ENCODE measurements around the gene ZNF99. TPM values are rescaled to one million over a fixed set of nuclear protein-coding genes. Genes with fewer than 3 reads are reported as not detected.
"Not testable (repeated sequence)": the region's sequence is repeated elsewhere in the genome, so short reads cannot be mapped to it uniquely, and the experiment has no call there.

Gene ZNF99
- total and polyA plus RNA-seq, 7 experiments from 2014 or later = not detected

DNA sequence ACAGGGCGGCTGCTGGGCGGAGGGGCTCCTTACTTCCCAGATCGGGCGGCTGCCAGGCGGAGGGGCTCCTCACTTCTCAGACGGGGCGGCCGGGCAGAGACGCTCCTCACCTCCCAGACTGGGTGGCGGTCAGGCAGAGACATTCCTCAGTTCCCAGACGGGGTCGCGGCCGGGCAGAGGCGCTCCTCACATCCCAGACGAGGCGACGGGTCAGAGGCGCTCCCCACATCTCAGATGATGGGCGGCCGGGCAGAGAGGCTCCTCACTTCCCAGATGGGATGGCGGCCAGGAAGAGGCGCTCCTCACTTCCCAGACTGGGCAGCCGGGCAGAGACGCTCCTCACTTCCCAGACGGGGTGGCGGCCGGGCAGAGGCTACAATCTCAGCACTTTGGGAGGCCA lies 80.9 kb downstream of the ZNF99 start:
- DNase-seq; intact Hi-C loops (cut with micrococcal nuclease); H3K9me3 ChIP-seq (ENCODE audit: control insufficient read depth in 2 of 3, low read length in 3 of 3); H3K27ac Mint-ChIP-seq; H3K27me3 ChIP-seq (ENCODE audit: control insufficient read depth in 2 of 2, insufficient read depth in 2 of 2, low read length in 2 of 2); ATAC-seq; H3K4me3 ChIP-seq (ENCODE audit: low read length); CTCF ChIA-PET; POLR2A ChIA-PET; H3K27me3 Mint-ChIP-seq; H3K27ac ChIP-seq (ENCODE audit: low read depth, low read length); H3K4me1 ChIP-seq (ENCODE audit: control insufficient read depth in 2 of 2, insufficient read depth in 2 of 2, low read length in 2 of 2); H3K4me1 Mint-ChIP-seq; H3K36me3 Mint-ChIP-seq; H3K36me3 ChIP-seq (ENCODE audit: control insufficient read depth in 2 of 3, insufficient read depth in 3 of 3, low read length in 3 of 3); H3K4me3 Mint-ChIP-seq: not testable (repeated sequence)
- peaks cover 0 to 67% (median 22%) of the 10 kb centered on the region in 11 donors for H3K9me3 Mint-ChIP-seq

DNA sequence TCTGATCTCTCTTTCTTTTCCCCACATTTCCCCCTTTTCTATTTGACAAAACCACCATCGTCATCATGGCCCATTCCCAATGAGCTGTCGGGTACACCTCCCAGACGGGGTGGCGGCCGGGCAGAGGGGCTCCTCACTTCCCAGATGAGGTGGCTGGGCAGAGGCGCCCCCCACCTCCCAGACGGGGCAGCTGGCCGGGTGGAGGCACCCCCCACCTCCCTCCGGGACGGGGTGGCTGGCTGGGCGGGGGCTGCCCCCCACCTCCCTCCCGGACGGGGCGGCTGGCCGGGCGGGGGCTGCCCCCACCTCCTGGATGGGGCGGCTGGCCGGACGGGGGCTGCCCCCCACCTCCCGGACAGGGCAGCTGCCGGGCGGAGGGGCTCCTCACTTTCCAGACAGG lies 81.3 kb downstream of the ZNF99 start:
- H3K9me3 ChIP-seq (ENCODE audit: control insufficient read depth in 2 of 3, low read length in 3 of 3); DNase-seq: not testable (repeated sequence)
- peaks cover 0 to 70% (median 24%) of the 10 kb centered on the region in 11 donors for H3K9me3 Mint-ChIP-seq

More for the DNA sequence above, 81.3 kb downstream of the ZNF99 start:
- H3K4me3 Mint-ChIP-seq; H3K36me3 ChIP-seq (ENCODE audit: control insufficient read depth in 2 of 3, insufficient read depth in 3 of 3, low read length in 3 of 3); H3K4me3 ChIP-seq (ENCODE audit: low read length); H3K4me1 Mint-ChIP-seq; H3K27me3 Mint-ChIP-seq; CTCF ChIA-PET; H3K27ac ChIP-seq (ENCODE audit: low read depth, low read length); H3K27me3 ChIP-seq (ENCODE audit: control insufficient read depth in 2 of 2, insufficient read depth in 2 of 2, low read length in 2 of 2); H3K36me3 Mint-ChIP-seq; H3K4me1 ChIP-seq (ENCODE audit: control insufficient read depth in 2 of 2, insufficient read depth in 2 of 2, low read length in 2 of 2); intact Hi-C loops (cut with micrococcal nuclease); H3K27ac Mint-ChIP-seq; ATAC-seq; POLR2A ChIA-PET: not testable (repeated sequence)

Other genes with a start within 250 kb of the ZNF99 start
- gene ZNF492, start 149.8 kb downstream of the ZNF99 start, total RNA-seq = under 1 TPM; 0.17 to 0.84 (median 0.74) TPM
- gene ZNF492, start 149.8 kb downstream of the ZNF99 start, polyA plus RNA-seq = under 1 TPM; 0.24 to 0.32 TPM
- not detected for gene ZNF723, start 48.1 kb upstream of the ZNF99 start, total RNA-seq
- not detected for gene ZNF723, start 48.1 kb upstream of the ZNF99 start, polyA plus RNA-seq
- gene ZNF728, start 219.0 kb upstream of the ZNF99 start, total RNA-seq = not detected
- not detected for gene ZNF728, start 219.0 kb upstream of the ZNF99 start, polyA plus RNA-seq

Measured in naive thymus-derived CD4-positive, alpha-beta T cell (primary cell).